GM23338 (cell line): Measurements from ENCODE around the gene ANKFN1. TPM values are rescaled to one million over a fixed set of nuclear protein-coding genes. Genes with fewer than 3 reads are reported as not detected.

Experiments used
- ATAC-seq: fragments of 200-7000 bp; cut with Tn5 transposase; 3 replicates; pipeline ENCODE4 v1.9.1; 2020
- DNase-seq: peaks from one replicate; pipeline ENCODE4 v3.0.0-alpha.2; 2015; ENCODE audit warnings: low spot score
- H2AFZ ChIP-seq: fragments of 200-600 bp; sonication (generic); 2 replicates; pipeline ENCODE4 v1.8.0; 2016; ENCODE audit warnings: antibody characterized with exemption, mild to moderate bottlenecking, moderate library complexity
- H3F3A ChIP-seq: fragments of 200-600 bp; sonication (generic); replicated peaks from 2 replicates; pipeline ENCODE4 v1.8.0; 2017; ENCODE audit warnings: antibody characterized with exemption, mixed run types, low read depth
- H3K27ac ChIP-seq: fragments of 200-600 bp; sonication (generic); 2 replicates; pipeline ENCODE4 v1.6.1; 2016; ENCODE audit warnings: low read depth
- H3K27me3 ChIP-seq: fragments of 200-600 bp; sonication (generic); 2 replicates; pipeline ENCODE4 v1.8.0; 2016; ENCODE audit warnings: mild to moderate bottlenecking, mixed run types, moderate library complexity; ENCODE audit not compliant: insufficient read depth
- H3K36me3 ChIP-seq: fragments of 200-600 bp; sonication (generic); 2 replicates; pipeline ENCODE4 v1.8.0; 2016; ENCODE audit warnings: mild to moderate bottlenecking; ENCODE audit not compliant: insufficient read depth
- H3K4me1 ChIP-seq: fragments of 200-600 bp; sonication (generic); 2 replicates; pipeline ENCODE4 v1.8.0; 2016; ENCODE audit warnings: mild to moderate bottlenecking, moderate library complexity; ENCODE audit not compliant: insufficient read depth
- H3K4me2 ChIP-seq: fragments of 200-600 bp; sonication (generic); 2 replicates; pipeline ENCODE4 v1.7.1; 2017; ENCODE audit warnings: mixed run types
- H3K4me3 ChIP-seq: fragments of 200-600 bp; sonication (generic); 2 replicates; pipeline ENCODE4 v1.6.1; 2016; ENCODE audit warnings: mixed run types
- H3K79me2 ChIP-seq: fragments of 200-600 bp; sonication (generic); replicated peaks from 2 replicates; pipeline ENCODE4 v1.8.0; 2017; ENCODE audit warnings: mild to moderate bottlenecking; ENCODE audit not compliant: insufficient read depth
- H3K9me2 ChIP-seq: fragments of 200-600 bp; sonication (generic); 2 replicates; pipeline ENCODE4 v1.8.0; 2017; ENCODE audit not compliant: insufficient read depth
- H4K20me1 ChIP-seq: fragments of 200-600 bp; sonication (generic); replicated peaks from 2 replicates; pipeline ENCODE4 v1.8.0; 2017; ENCODE audit warnings: mild to moderate bottlenecking; ENCODE audit not compliant: insufficient read depth
- H3K27ac Mint-ChIP-seq: 2 replicates; pipeline ENCODE4 v1.8.0; 2020; ENCODE audit warnings: inconsistent platforms, mild to moderate bottlenecking, moderate library complexity, mixed read lengths
- H3K27me3 Mint-ChIP-seq: 3 replicates; pipeline ENCODE4 v1.8.0; 2022; ENCODE audit warnings: low read depth, mild to moderate bottlenecking, moderate library complexity, mixed read lengths, inconsistent platforms; ENCODE audit not compliant: insufficient read depth, poor library complexity
- H3K36me3 Mint-ChIP-seq: 3 replicates; pipeline ENCODE4 v1.8.0; 2021; ENCODE audit warnings: low read depth, mild to moderate bottlenecking, inconsistent platforms, moderate library complexity, mixed read lengths
- H3K4me1 Mint-ChIP-seq: 3 replicates; pipeline ENCODE4 v1.8.0; 2020; ENCODE audit warnings: mild to moderate bottlenecking, inconsistent platforms, mixed read lengths
- H3K4me3 Mint-ChIP-seq: 3 replicates; pipeline ENCODE4 v1.8.0; 2021; ENCODE audit warnings: moderate library complexity, mild to moderate bottlenecking, inconsistent platforms, mixed read lengths
- H3K9me3 Mint-ChIP-seq: 3 replicates; pipeline ENCODE4 v1.8.0; 2020; ENCODE audit warnings: moderate library complexity, mild to moderate bottlenecking, inconsistent platforms, mixed read lengths
- CREB1 ChIP-seq: fragments of 250-450 bp; sonication (Bioruptor Pico); IDR thresholded peaks from 2 replicates; pipeline ENCODE4 v1.5.0; 2020; ENCODE audit warnings: low read depth, mild to moderate bottlenecking, moderate library complexity
- ETS1 ChIP-seq: IDR thresholded peaks from 2 replicates; pipeline ENCODE4 v1.6.1; 2016; ENCODE audit warnings: antibody characterized with exemption
- EZH2 ChIP-seq: fragments of 200-600 bp; sonication (generic); IDR thresholded peaks from one replicate; pipeline ENCODE4 v1.8.0; 2017; ENCODE audit warnings: antibody characterized with exemption, mild to moderate bottlenecking, low read depth; ENCODE audit not compliant: unreplicated experiment
- JUNB ChIP-seq: IDR thresholded peaks from one replicate; pipeline ENCODE4 v1.6.1; 2016; ENCODE audit warnings: antibody characterized with exemption; ENCODE audit not compliant: unreplicated experiment
- POLR2AphosphoS5 ChIP-seq: IDR thresholded peaks from 2 replicates; pipeline ENCODE4 v1.6.1; 2016; ENCODE audit warnings: antibody characterized with exemption, low read depth
- REST ChIP-seq: IDR thresholded peaks from one replicate; pipeline ENCODE4 v1.6.1; 2018; ENCODE audit warnings: antibody characterized with exemption; ENCODE audit not compliant: unreplicated experiment
- STAT1 ChIP-seq: IDR thresholded peaks from one replicate; pipeline ENCODE4 v1.6.1; 2016; ENCODE audit warnings: antibody characterized with exemption; ENCODE audit not compliant: unreplicated experiment
- ZNF114 ChIP-seq: fragments of 250-450 bp; sonication (Bioruptor Pico); IDR thresholded peaks from 2 replicates; pipeline ENCODE4 v1.5.0; 2020; ENCODE audit warnings: mild to moderate bottlenecking, moderate library complexity
- ZNF331 ChIP-seq: fragments of 250-450 bp; sonication (Bioruptor Pico); IDR thresholded peaks from 2 replicates; pipeline ENCODE4 v1.5.0; 2020; ENCODE audit warnings: low read depth, mild to moderate bottlenecking, moderate library complexity
- polyA plus RNA-seq: library from polyadenylated mRNA; unstranded; fragments of >200 nt; fragmentation: Nextera tagmentation; extraction: Ambion mirVana; gene quantifications from 2 replicates; pipeline ENCODE4 v1.2.1, GENCODE V29; 2016
- total RNA-seq: library from RNA; depleted of rRNA; stranded (reverse); fragments of >200 nt; shearing (Covaris generic); gene quantifications from 2 replicates; pipeline ENCODE4 v1.2.3, GENCODE V29; 2014
- TF ChIP-seq, protein P1 (sequence below): fragments of 250-450 bp; sonication (Bioruptor Pico); IDR thresholded peaks from 2 replicates; pipeline ENCODE4 v1.5.0; 2020; ENCODE audit warnings: mild to moderate bottlenecking, moderate library complexity
- TF ChIP-seq, protein P2 (sequence below), 2 experiments: fragments of 200-600 bp in 1 of 2; sonication (generic) in 1 of 2; conservative IDR thresholded peaks; 2 replicates each; pipeline versions ENCODE4 v1.5.1 to v1.6.1; 2016 to 2017; ENCODE audit warnings: antibody characterized with exemption in 2 of 2, low read depth in 2 of 2, mild to moderate bottlenecking in 2 of 2, moderate library complexity in 1 of 2

ANKFN1 gene
- total and polyA plus RNA-seq, 2 experiments from 2014 or later: not detected

DNA sequence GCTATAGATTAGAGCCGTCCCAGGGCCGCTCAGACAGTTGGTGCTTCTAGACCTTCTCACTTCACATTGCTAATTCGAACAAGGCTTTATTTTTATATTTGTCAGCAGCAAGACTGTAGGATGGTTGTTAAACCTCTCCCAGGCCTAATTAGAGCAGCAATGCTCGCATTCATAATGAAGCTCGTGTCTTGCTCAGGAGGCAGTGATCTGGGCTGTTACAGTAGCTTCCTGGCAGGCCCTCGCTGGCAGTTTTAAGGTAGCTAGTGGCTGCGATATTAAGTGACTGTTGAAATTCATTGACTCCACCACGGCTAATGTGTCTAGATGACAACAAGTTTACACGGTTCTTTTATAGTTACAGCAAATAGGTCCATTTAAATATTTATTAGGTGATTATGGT is 23.2 kb upstream of the ANKFN1 start:
- no peaks in the 10 kb centered on the region for H3K9me2 ChIP-seq
- Mint-ChIP-seq H3K4me1 (peaks cover 13% of the 10 kb centered on the region; the same call in 2 of the 3 replicates), H3K36me3 (no peaks in the 10 kb centered on the region), H3K27me3 (no peaks in the 10 kb centered on the region), H3K4me3 (no peak overlapping the region), H3K9me3 (no peaks in the 10 kb centered on the region), H3K27ac (no peak overlapping the region)
- ATAC-seq (peak; percentile 72), DNase-seq (peak; percentile 21)
- H3K27ac ChIP-seq: no peak overlapping the region
- no peaks in the 10 kb centered on the region for H3K79me2 ChIP-seq
- H3K4me2 ChIP-seq: no peak overlapping the region
- no peaks in the 10 kb centered on the region for H3F3A ChIP-seq
- TF ChIP-seq REST (no peak), STAT1 (no peak), POLR2AphosphoS5 (no peak), JUNB (no peak), ETS1 (no peak), CREB1 (no peak), ZNF114 (CRISPR knock-in tag) (no peak), ZNF331 (no peak), EZH2 (no peak)
- TF ChIP-seq, protein P1, sequence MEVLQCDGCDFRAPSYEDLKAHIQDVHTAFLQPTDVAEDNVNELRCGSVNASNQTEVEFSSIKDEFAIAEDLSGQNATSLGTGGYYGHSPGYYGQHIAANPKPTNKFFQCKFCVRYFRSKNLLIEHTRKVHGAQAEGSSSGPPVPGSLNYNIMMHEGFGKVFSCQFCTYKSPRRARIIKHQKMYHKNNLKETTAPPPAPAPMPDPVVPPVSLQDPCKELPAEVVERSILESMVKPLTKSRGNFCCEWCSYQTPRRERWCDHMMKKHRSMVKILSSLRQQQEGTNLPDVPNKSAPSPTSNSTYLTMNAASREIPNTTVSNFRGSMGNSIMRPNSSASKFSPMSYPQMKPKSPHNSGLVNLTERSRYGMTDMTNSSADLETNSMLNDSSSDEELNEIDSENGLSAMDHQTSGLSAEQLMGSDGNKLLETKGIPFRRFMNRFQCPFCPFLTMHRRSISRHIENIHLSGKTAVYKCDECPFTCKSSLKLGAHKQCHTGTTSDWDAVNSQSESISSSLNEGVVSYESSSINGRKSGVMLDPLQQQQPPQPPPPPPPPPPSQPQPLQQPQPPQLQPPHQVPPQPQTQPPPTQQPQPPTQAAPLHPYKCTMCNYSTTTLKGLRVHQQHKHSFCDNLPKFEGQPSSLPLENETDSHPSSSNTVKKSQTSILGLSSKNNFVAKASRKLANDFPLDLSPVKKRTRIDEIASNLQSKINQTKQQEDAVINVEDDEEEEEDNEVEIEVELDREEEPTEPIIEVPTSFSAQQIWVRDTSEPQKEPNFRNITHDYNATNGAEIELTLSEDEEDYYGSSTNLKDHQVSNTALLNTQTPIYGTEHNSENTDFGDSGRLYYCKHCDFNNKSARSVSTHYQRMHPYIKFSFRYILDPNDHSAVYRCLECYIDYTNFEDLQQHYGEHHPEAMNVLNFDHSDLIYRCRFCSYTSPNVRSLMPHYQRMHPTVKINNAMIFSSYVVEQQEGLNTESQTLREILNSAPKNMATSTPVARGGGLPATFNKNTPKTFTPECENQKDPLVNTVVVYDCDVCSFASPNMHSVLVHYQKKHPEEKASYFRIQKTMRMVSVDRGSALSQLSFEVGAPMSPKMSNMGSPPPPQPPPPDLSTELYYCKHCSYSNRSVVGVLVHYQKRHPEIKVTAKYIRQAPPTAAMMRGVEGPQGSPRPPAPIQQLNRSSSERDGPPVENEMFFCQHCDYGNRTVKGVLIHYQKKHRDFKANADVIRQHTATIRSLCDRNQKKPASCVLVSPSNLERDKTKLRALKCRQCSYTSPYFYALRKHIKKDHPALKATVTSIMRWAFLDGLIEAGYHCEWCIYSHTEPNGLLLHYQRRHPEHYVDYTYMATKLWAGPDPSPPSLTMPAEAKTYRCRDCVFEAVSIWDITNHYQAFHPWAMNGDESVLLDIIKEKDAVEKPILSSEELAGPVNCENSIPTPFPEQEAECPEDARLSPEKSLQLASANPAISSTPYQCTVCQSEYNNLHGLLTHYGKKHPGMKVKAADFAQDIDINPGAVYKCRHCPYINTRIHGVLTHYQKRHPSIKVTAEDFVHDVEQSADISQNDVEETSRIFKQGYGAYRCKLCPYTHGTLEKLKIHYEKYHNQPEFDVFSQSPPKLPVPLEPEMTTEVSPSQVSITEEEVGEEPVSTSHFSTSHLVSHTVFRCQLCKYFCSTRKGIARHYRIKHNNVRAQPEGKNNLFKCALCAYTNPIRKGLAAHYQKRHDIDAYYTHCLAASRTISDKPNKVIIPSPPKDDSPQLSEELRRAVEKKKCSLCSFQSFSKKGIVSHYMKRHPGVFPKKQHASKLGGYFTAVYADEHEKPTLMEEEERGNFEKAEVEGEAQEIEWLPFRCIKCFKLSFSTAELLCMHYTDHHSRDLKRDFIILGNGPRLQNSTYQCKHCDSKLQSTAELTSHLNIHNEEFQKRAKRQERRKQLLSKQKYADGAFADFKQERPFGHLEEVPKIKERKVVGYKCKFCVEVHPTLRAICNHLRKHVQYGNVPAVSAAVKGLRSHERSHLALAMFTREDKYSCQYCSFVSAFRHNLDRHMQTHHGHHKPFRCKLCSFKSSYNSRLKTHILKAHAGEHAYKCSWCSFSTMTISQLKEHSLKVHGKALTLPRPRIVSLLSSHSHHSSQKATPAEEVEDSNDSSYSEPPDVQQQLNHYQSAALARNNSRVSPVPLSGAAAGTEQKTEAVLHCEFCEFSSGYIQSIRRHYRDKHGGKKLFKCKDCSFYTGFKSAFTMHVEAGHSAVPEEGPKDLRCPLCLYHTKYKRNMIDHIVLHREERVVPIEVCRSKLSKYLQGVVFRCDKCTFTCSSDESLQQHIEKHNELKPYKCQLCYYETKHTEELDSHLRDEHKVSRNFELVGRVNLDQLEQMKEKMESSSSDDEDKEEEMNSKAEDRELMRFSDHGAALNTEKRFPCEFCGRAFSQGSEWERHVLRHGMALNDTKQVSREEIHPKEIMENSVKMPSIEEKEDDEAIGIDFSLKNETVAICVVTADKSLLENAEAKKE (CRISPR knock-in tag): no peak
- TF ChIP-seq, protein P2, sequence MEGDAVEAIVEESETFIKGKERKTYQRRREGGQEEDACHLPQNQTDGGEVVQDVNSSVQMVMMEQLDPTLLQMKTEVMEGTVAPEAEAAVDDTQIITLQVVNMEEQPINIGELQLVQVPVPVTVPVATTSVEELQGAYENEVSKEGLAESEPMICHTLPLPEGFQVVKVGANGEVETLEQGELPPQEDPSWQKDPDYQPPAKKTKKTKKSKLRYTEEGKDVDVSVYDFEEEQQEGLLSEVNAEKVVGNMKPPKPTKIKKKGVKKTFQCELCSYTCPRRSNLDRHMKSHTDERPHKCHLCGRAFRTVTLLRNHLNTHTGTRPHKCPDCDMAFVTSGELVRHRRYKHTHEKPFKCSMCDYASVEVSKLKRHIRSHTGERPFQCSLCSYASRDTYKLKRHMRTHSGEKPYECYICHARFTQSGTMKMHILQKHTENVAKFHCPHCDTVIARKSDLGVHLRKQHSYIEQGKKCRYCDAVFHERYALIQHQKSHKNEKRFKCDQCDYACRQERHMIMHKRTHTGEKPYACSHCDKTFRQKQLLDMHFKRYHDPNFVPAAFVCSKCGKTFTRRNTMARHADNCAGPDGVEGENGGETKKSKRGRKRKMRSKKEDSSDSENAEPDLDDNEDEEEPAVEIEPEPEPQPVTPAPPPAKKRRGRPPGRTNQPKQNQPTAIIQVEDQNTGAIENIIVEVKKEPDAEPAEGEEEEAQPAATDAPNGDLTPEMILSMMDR (conservative IDR thresholded peaks at IDR 0.05; ENCODE audit: low read depth in 2 of 2): no peak
- H3K27me3 ChIP-seq: no peaks in the 10 kb centered on the region
- H3K4me1 ChIP-seq: peaks cover 15% of the 10 kb centered on the region
- no peaks in the 10 kb centered on the region for H3K36me3 ChIP-seq
- no peak overlapping the region for H2AFZ ChIP-seq
- H3K4me3 ChIP-seq: no peak overlapping the region
- no peaks in the 10 kb centered on the region for H4K20me1 ChIP-seq
